ENCODE data around the gene ATP11B. TPM values are rescaled to one million over a fixed set of nuclear protein-coding genes. Genes with fewer than 3 reads are reported as not detected.
A peak's percentile ranks its signal among the peaks of the same experiment; 100 is the strongest.

Gene ATP11B
- polyA plus RNA-seq, 4 donors = 7.0 to 41.3 (median 13.4) TPM

- H3K27me3 ChIP-seq (ENCODE audit: control insufficient read depth in 3 of 3, insufficient read depth in 3 of 3, low read length in 3 of 3) = no peaks in the 10 kb centered on the region
- no peak for FAIRE-seq
- no peak overlapping the region for H3K27ac ChIP-seq (ENCODE audit: low read depth in 1 of 3, low read length in 2 of 3)
- no peak overlapping the region for H3K4me3 ChIP-seq (ENCODE audit: low read depth in 1 of 3, low read length in 3 of 3)
- no peaks in the 10 kb centered on the region for H3K4me1 ChIP-seq (ENCODE audit: control insufficient read depth in 3 of 3, insufficient read depth in 2 of 3, low read depth in 1 of 3, low read length in 2 of 3)
- no peak for DNase-seq
- 93 to 94% (median 94%) methylated on average over 4 of the region's 4 CpGs for WGBS, 3 donors
- no peaks in the 10 kb centered on the region for H3K9me3 ChIP-seq (ENCODE audit: control insufficient read depth in 2 of 2, insufficient read depth in 1 of 2, low read depth in 1 of 2, low read length in 1 of 2)
- H3K36me3 ChIP-seq (ENCODE audit: control insufficient read depth in 3 of 3, insufficient read depth in 2 of 3, low read depth in 1 of 3, low read length in 3 of 3) = peaks cover 0 to 8% (median 7%) of the 10 kb centered on the region in 3 donors
These were observed 36.6 kb downstream of the ATP11B start for GRCh38 chr3:182829761-182830405.

- Histone ChIP-seq H3K9me3 (ENCODE audit: control insufficient read depth in 2 of 2, insufficient read depth in 1 of 2, low read depth in 1 of 2, low read length in 1 of 2) (no peaks in the 10 kb centered on the region), H3K4me3 (ENCODE audit: low read depth in 1 of 3, low read length in 3 of 3) (no peak overlapping the region), H3K4me1 (ENCODE audit: control insufficient read depth in 3 of 3, insufficient read depth in 2 of 3, low read depth in 1 of 3, low read length in 2 of 3) (no peaks in the 10 kb centered on the region), H3K36me3 (ENCODE audit: control insufficient read depth in 3 of 3, insufficient read depth in 2 of 3, low read depth in 1 of 3, low read length in 3 of 3) (peaks cover 5 to 13% (median 10%) of the 10 kb centered on the region in 3 donors), H3K27me3 (ENCODE audit: control insufficient read depth in 3 of 3, insufficient read depth in 3 of 3, low read length in 3 of 3) (no peaks in the 10 kb centered on the region), H3K27ac (ENCODE audit: low read depth in 1 of 3, low read length in 2 of 3) (no peak overlapping the region)
- peak; percentile 16 to 32 for DNase-seq
- no peak for FAIRE-seq
- WGBS, 3 donors = 20 to 55% (median 22%) methylated on average over 3 of the region's 3 CpGs
These were observed 44.7 kb downstream of the ATP11B start for GRCh38 chr3:182837855-182838454.

GRCh38 chr3:182843478-182843877 is 50.2 kb downstream of the ATP11B start:
- DNase-seq (no peak), FAIRE-seq (no peak)
- peaks cover 3 to 17% (median 13%) of the 10 kb centered on the region in 3 donors for H3K36me3 ChIP-seq (ENCODE audit: control insufficient read depth in 3 of 3, insufficient read depth in 2 of 3, low read depth in 1 of 3, low read length in 3 of 3)
- H3K4me1 ChIP-seq (ENCODE audit: control insufficient read depth in 3 of 3, insufficient read depth in 2 of 3, low read depth in 1 of 3, low read length in 2 of 3) = no peaks in the 10 kb centered on the region
- H3K27me3 ChIP-seq (ENCODE audit: control insufficient read depth in 3 of 3, insufficient read depth in 3 of 3, low read length in 3 of 3) = no peaks in the 10 kb centered on the region
- no peaks in the 10 kb centered on the region for H3K9me3 ChIP-seq (ENCODE audit: control insufficient read depth in 2 of 2, insufficient read depth in 1 of 2, low read depth in 1 of 2, low read length in 1 of 2)
- no peak overlapping the region for H3K4me3 ChIP-seq (ENCODE audit: low read depth in 1 of 3, low read length in 3 of 3)
- no peak overlapping the region for H3K27ac ChIP-seq (ENCODE audit: low read depth in 1 of 3, low read length in 2 of 3)
- WGBS, 3 donors = 87 to 91% (median 91%) methylated on average over 4 of the region's 4 CpGs

GRCh38 chr3:182848906-182849305 is 55.6 kb downstream of the ATP11B start:
- H3K4me3 ChIP-seq (ENCODE audit: low read depth in 1 of 3, low read length in 3 of 3) = no peak overlapping the region
- DNase-seq (no peak), FAIRE-seq (no peak)
- no peaks in the 10 kb centered on the region for H3K4me1 ChIP-seq (ENCODE audit: control insufficient read depth in 3 of 3, insufficient read depth in 2 of 3, low read depth in 1 of 3, low read length in 2 of 3)
- H3K36me3 ChIP-seq (ENCODE audit: control insufficient read depth in 3 of 3, insufficient read depth in 2 of 3, low read depth in 1 of 3, low read length in 3 of 3) = peaks cover 0 to 18% (median 16%) of the 10 kb centered on the region in 3 donors
- no peaks in the 10 kb centered on the region for H3K9me3 ChIP-seq (ENCODE audit: control insufficient read depth in 2 of 2, insufficient read depth in 1 of 2, low read depth in 1 of 2, low read length in 1 of 2)
- no peaks in the 10 kb centered on the region for H3K27me3 ChIP-seq (ENCODE audit: control insufficient read depth in 3 of 3, insufficient read depth in 3 of 3, low read length in 3 of 3)
- no peak overlapping the region for H3K27ac ChIP-seq (ENCODE audit: low read depth in 1 of 3, low read length in 2 of 3)

GRCh38 chr3:182855076-182855475 is 61.8 kb downstream of the ATP11B start:
- no peaks in the 10 kb centered on the region for H3K4me1 ChIP-seq (ENCODE audit: control insufficient read depth in 3 of 3, insufficient read depth in 2 of 3, low read depth in 1 of 3, low read length in 2 of 3)
- H3K4me3 ChIP-seq (ENCODE audit: low read depth in 1 of 3, low read length in 3 of 3) = no peak overlapping the region
- H3K36me3 ChIP-seq (ENCODE audit: control insufficient read depth in 3 of 3, insufficient read depth in 2 of 3, low read depth in 1 of 3, low read length in 3 of 3) = peaks cover 0 to 13% (median 7%) of the 10 kb centered on the region in 3 donors
- no peaks in the 10 kb centered on the region for H3K9me3 ChIP-seq (ENCODE audit: control insufficient read depth in 2 of 2, insufficient read depth in 1 of 2, low read depth in 1 of 2, low read length in 1 of 2)
- DNase-seq (no peak), FAIRE-seq (no peak)
- H3K27me3 ChIP-seq (ENCODE audit: control insufficient read depth in 3 of 3, insufficient read depth in 3 of 3, low read length in 3 of 3) = no peaks in the 10 kb centered on the region
- no peak overlapping the region for H3K27ac ChIP-seq (ENCODE audit: low read depth in 1 of 3, low read length in 2 of 3)

- H3K27me3 ChIP-seq (ENCODE audit: control insufficient read depth in 3 of 3, insufficient read depth in 3 of 3, low read length in 3 of 3) = no peaks in the 10 kb centered on the region
- FAIRE-seq = no peak
- H3K27ac ChIP-seq (ENCODE audit: low read depth in 1 of 3, low read length in 2 of 3) = no peak overlapping the region
- no peaks in the 10 kb centered on the region for H3K9me3 ChIP-seq (ENCODE audit: control insufficient read depth in 2 of 2, insufficient read depth in 1 of 2, low read depth in 1 of 2, low read length in 1 of 2)
- no peak overlapping the region for H3K4me3 ChIP-seq (ENCODE audit: low read depth in 1 of 3, low read length in 3 of 3)
- 37 to 88% (median 88%) methylated on average over 1 of the region's 1 CpG for WGBS, 3 donors
- H3K36me3 ChIP-seq (ENCODE audit: control insufficient read depth in 3 of 3, insufficient read depth in 2 of 3, low read depth in 1 of 3, low read length in 3 of 3) = peaks cover 0 to 13% (median 6%) of the 10 kb centered on the region in 3 donors
- H3K4me1 ChIP-seq (ENCODE audit: control insufficient read depth in 3 of 3, insufficient read depth in 2 of 3, low read depth in 1 of 3, low read length in 2 of 3) = peaks cover 0 to 6% (median 0%) of the 10 kb centered on the region in 3 donors
- peak in 1 of 2 donors; percentile 10 for DNase-seq
These were observed 68.0 kb downstream of the ATP11B start for GRCh38 chr3:182861348-182861747.

GRCh38 chr3:182862159-182862860 is 69.0 kb downstream of the ATP11B start:
- WGBS, 3 donors = 36 to 76% (median 59%) methylated on average over 3 of the region's 3 CpGs
- peaks cover 0 to 6% (median 0%) of the 10 kb centered on the region in 3 donors for H3K4me1 ChIP-seq (ENCODE audit: control insufficient read depth in 3 of 3, insufficient read depth in 2 of 3, low read depth in 1 of 3, low read length in 2 of 3)
- H3K4me3 ChIP-seq (ENCODE audit: low read depth in 1 of 3, low read length in 3 of 3) = no peak overlapping the region
- no peak for FAIRE-seq
- peaks cover 0 to 12% (median 5%) of the 10 kb centered on the region in 3 donors for H3K36me3 ChIP-seq (ENCODE audit: control insufficient read depth in 3 of 3, insufficient read depth in 2 of 3, low read depth in 1 of 3, low read length in 3 of 3)
- peak; percentile 38 to 67 for DNase-seq
- H3K27me3 ChIP-seq (ENCODE audit: control insufficient read depth in 3 of 3, insufficient read depth in 3 of 3, low read length in 3 of 3) = no peaks in the 10 kb centered on the region
- H3K27ac ChIP-seq (ENCODE audit: low read depth in 1 of 3, low read length in 2 of 3) = no peak overlapping the region
- no peaks in the 10 kb centered on the region for H3K9me3 ChIP-seq (ENCODE audit: control insufficient read depth in 2 of 2, insufficient read depth in 1 of 2, low read depth in 1 of 2, low read length in 1 of 2)

- no peak for DNase-seq
- Histone ChIP-seq H3K36me3 (ENCODE audit: control insufficient read depth in 3 of 3, insufficient read depth in 2 of 3, low read depth in 1 of 3, low read length in 3 of 3) (peaks cover 8 to 19% (median 18%) of the 10 kb centered on the region in 3 donors), H3K4me1 (ENCODE audit: control insufficient read depth in 3 of 3, insufficient read depth in 2 of 3, low read depth in 1 of 3, low read length in 2 of 3) (no peaks in the 10 kb centered on the region), H3K27ac (ENCODE audit: low read depth in 1 of 3, low read length in 2 of 3) (no peak overlapping the region), H3K9me3 (ENCODE audit: control insufficient read depth in 2 of 2, insufficient read depth in 1 of 2, low read depth in 1 of 2, low read length in 1 of 2) (no peaks in the 10 kb centered on the region), H3K27me3 (ENCODE audit: control insufficient read depth in 3 of 3, insufficient read depth in 3 of 3, low read length in 3 of 3) (no peaks in the 10 kb centered on the region), H3K4me3 (ENCODE audit: low read depth in 1 of 3, low read length in 3 of 3) (no peak overlapping the region)
- FAIRE-seq = peak; percentile 39
- WGBS, 3 donors = 95 to 100% (median 98%) methylated on average over 1 of the region's 1 CpG
These were observed 75.8 kb downstream of the ATP11B start for GRCh38 chr3:182869059-182869458.

Data from small intestine (tissue), 7 donors.